HG02798 (cell line): ENCODE measurements around the gene ZRANB3.
"Not testable (repeated sequence)": the region's sequence is repeated elsewhere in the genome, so short reads cannot be mapped to it uniquely, and the experiment has no call there.

Experiments used
- ATAC-seq: cut with Tn5 transposase; IDR thresholded peaks from one replicate; pipeline ENCODE4 v1.9.1; 2021; ENCODE audit warnings: mild to moderate bottlenecking; ENCODE audit not compliant: unreplicated experiment, poor library complexity

The ZRANB3 gene

GRCh38 chr2:135348096-135348704 lies 182.8 kb downstream of the ZRANB3 start:
- not testable (repeated sequence) for ATAC-seq

- no peak for ATAC-seq
These were observed 193.9 kb downstream of the ZRANB3 start for GRCh38 chr2:135337071-135337470.

GRCh38 chr2:135335256-135335655 lies 195.8 kb downstream of the ZRANB3 start:
- ATAC-seq = no peak

- ATAC-seq = no peak
These were observed 203.9 kb downstream of the ZRANB3 start for GRCh38 chr2:135327146-135327545.

- no peak for ATAC-seq
These were observed 210.3 kb downstream of the ZRANB3 start for GRCh38 chr2:135320465-135321355.

GRCh38 chr2:135318808-135319207 lies 212.2 kb downstream of the ZRANB3 start:
- ATAC-seq = no peak

GRCh38 chr2:135317375-135317774 lies 213.6 kb downstream of the ZRANB3 start:
- no peak for ATAC-seq

- no peak for ATAC-seq
These were observed 219.1 kb downstream of the ZRANB3 start for GRCh38 chr2:135311962-135312361.

- no peak for ATAC-seq
These were observed 219.8 kb downstream of the ZRANB3 start for GRCh38 chr2:135311268-135311667.

- ATAC-seq = no peak
These were observed 226.3 kb downstream of the ZRANB3 start for GRCh38 chr2:135304694-135305093.

GRCh38 chr2:135299658-135300244 lies 231.3 kb downstream of the ZRANB3 start:
- ATAC-seq = no peak

GRCh38 chr2:135299165-135299564 lies 231.9 kb downstream of the ZRANB3 start:
- ATAC-seq = no peak

- not testable (repeated sequence) for ATAC-seq
These were observed 243.9 kb downstream of the ZRANB3 start for GRCh38 chr2:135287121-135287520.

- no peak for ATAC-seq
These were observed 245.6 kb downstream of the ZRANB3 start for GRCh38 chr2:135285391-135285790.

GRCh38 chr2:135281379-135281778 lies 249.6 kb downstream of the ZRANB3 start:
- ATAC-seq = no peak

- ATAC-seq = no peak
These were observed 251.8 kb downstream of the ZRANB3 start for GRCh38 chr2:135279209-135279608.

- ATAC-seq = no peak
These were observed 254.5 kb downstream of the ZRANB3 start for GRCh38 chr2:135276525-135276924.

GRCh38 chr2:135271006-135271405 lies 260.0 kb downstream of the ZRANB3 start:
- ATAC-seq = no peak

GRCh38 chr2:135265960-135266490 lies 265.0 kb downstream of the ZRANB3 start:
- ATAC-seq = no peak

GRCh38 chr2:135259123-135259522 lies 271.9 kb downstream of the ZRANB3 start:
- ATAC-seq = no peak

GRCh38 chr2:135258193-135258592 lies 272.8 kb downstream of the ZRANB3 start:
- ATAC-seq = no peak
